ENCODE measurements around the gene MBD3L2. TPM values are rescaled to one million over a fixed set of nuclear protein-coding genes. Genes with fewer than 3 reads are reported as not detected.
"Not testable (repeated sequence)": the region's sequence is repeated elsewhere in the genome, so short reads cannot be mapped to it uniquely, and the experiment has no call there.

Gene MBD3L2
- total RNA-seq: not detected

- not testable (repeated sequence) for TF ChIP-seq CTCF (IDR thresholded peaks at IDR 0.05; ENCODE audit: low read depth)
Observed at GRCh38 chr19:7049021-7049420, at the start of gene MBD3L2. Gene MBD3L2, plus strand, starts transcription at chr19:7049321. Its CDS starts 53 bp downstream, at chr19:7049374.

GRCh38 chr19:6999933-7000332, 49.2 kb upstream of the MBD3L2 start:
- TF ChIP-seq CTCF (IDR thresholded peaks at IDR 0.05; ENCODE audit: low read depth): no peak

- no peak for TF ChIP-seq CTCF (IDR thresholded peaks at IDR 0.05; ENCODE audit: low read depth)
Observed at GRCh38 chr19:7000333-7000732, 48.8 kb upstream of the MBD3L2 start.

GRCh38 chr19:7000816-7001215, 48.3 kb upstream of the MBD3L2 start:
- no peak for TF ChIP-seq CTCF (IDR thresholded peaks at IDR 0.05; ENCODE audit: low read depth)

- TF ChIP-seq CTCF (IDR thresholded peaks at IDR 0.05; ENCODE audit: low read depth): no peak
Observed at GRCh38 chr19:7004313-7004931, 44.7 kb upstream of the MBD3L2 start.

GRCh38 chr19:7006135-7006704, 42.9 kb upstream of the MBD3L2 start:
- no peak for TF ChIP-seq CTCF (IDR thresholded peaks at IDR 0.05; ENCODE audit: low read depth)

GRCh38 chr19:7007859-7008258, 41.3 kb upstream of the MBD3L2 start:
- no peak for TF ChIP-seq CTCF (IDR thresholded peaks at IDR 0.05; ENCODE audit: low read depth)
